ENCODE data around the gene GMPR2. TPM values are rescaled to one million over a fixed set of nuclear protein-coding genes. Genes with fewer than 3 reads are reported as not detected.

The GMPR2 gene
- total RNA-seq, 1 experiment from 2014 or later, result 76.9 TPM

GRCh38 chr14:24278424-24278823, 45.7 kb downstream of the GMPR2 start:
- TF ChIP-seq, protein P1, sequence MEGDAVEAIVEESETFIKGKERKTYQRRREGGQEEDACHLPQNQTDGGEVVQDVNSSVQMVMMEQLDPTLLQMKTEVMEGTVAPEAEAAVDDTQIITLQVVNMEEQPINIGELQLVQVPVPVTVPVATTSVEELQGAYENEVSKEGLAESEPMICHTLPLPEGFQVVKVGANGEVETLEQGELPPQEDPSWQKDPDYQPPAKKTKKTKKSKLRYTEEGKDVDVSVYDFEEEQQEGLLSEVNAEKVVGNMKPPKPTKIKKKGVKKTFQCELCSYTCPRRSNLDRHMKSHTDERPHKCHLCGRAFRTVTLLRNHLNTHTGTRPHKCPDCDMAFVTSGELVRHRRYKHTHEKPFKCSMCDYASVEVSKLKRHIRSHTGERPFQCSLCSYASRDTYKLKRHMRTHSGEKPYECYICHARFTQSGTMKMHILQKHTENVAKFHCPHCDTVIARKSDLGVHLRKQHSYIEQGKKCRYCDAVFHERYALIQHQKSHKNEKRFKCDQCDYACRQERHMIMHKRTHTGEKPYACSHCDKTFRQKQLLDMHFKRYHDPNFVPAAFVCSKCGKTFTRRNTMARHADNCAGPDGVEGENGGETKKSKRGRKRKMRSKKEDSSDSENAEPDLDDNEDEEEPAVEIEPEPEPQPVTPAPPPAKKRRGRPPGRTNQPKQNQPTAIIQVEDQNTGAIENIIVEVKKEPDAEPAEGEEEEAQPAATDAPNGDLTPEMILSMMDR (IDR thresholded peaks at IDR 0.05; ENCODE audit: insufficient read depth in 1 of 2, low read depth in 1 of 2, low read length in 1 of 2, severe bottlenecking in 1 of 2, unreplicated experiment in 1 of 2), result no peak
- H3K27me3 Mint-ChIP-seq (ENCODE audit: insufficient read depth, unreplicated experiment), result no peaks in the 10 kb centered on the region
- H3K9me3 Mint-ChIP-seq (ENCODE audit: unreplicated experiment), result no peaks in the 10 kb centered on the region
- H3K36me3 ChIP-seq (ENCODE audit: control insufficient read depth, insufficient read depth, low read length), result no peaks in the 10 kb centered on the region
- H3K27me3 ChIP-seq (replicated peaks; ENCODE audit: control insufficient read depth, insufficient read depth, low read length), result no peaks in the 10 kb centered on the region
- BruUV-seq (replicated peaks), result no TSS peak
- H3K36me3 Mint-ChIP-seq (ENCODE audit: insufficient read depth, unreplicated experiment), result no peaks in the 10 kb centered on the region
- no peak for DNase-seq
- POLR2A ChIA-PET, result no interaction called here
- intact Hi-C loops (cut with micrococcal nuclease; ENCODE audit: unreplicated experiment), result no loop called here
- H3K4me3 Mint-ChIP-seq (ENCODE audit: unreplicated experiment), result no peak overlapping the region
- no peak overlapping the region for H3K4me3 ChIP-seq (ENCODE audit: low read depth, low read length)
- H3K4me1 ChIP-seq, result no peaks in the 10 kb centered on the region; the same call in 1 of the 2 replicates
- H3K9me3 ChIP-seq, result no peaks in the 10 kb centered on the region
- CTCF ChIA-PET, result no interaction called here
- no peak overlapping the region for H3K27ac Mint-ChIP-seq (ENCODE audit: unreplicated experiment)
- no peaks in the 10 kb centered on the region for H3K4me1 Mint-ChIP-seq (ENCODE audit: low read depth, unreplicated experiment)

- Histone ChIP-seq H3K4me3 (ENCODE audit: low read depth, low read length) (no peak overlapping the region), H3K4me1 (no peaks in the 10 kb centered on the region), H3K9me3 (no peaks in the 10 kb centered on the region), H3K27me3 (replicated peaks; ENCODE audit: control insufficient read depth, insufficient read depth, low read length) (no peaks in the 10 kb centered on the region), H3K36me3 (ENCODE audit: control insufficient read depth, insufficient read depth, low read length) (no peaks in the 10 kb centered on the region)
- Mint-ChIP-seq H3K27ac (ENCODE audit: unreplicated experiment) (no peak overlapping the region), H3K36me3 (ENCODE audit: insufficient read depth, unreplicated experiment) (no peaks in the 10 kb centered on the region), H3K4me3 (ENCODE audit: unreplicated experiment) (no peak overlapping the region), H3K9me3 (ENCODE audit: unreplicated experiment) (no peaks in the 10 kb centered on the region), H3K4me1 (ENCODE audit: low read depth, unreplicated experiment) (no peaks in the 10 kb centered on the region), H3K27me3 (ENCODE audit: insufficient read depth, unreplicated experiment) (no peaks in the 10 kb centered on the region)
- TF ChIP-seq, protein P1 (IDR thresholded peaks at IDR 0.05; ENCODE audit: insufficient read depth in 1 of 2, low read depth in 1 of 2, low read length in 1 of 2, severe bottlenecking in 1 of 2, unreplicated experiment in 1 of 2), result no peak
- POLR2A ChIA-PET, result no interaction called here
- no TSS peak for BruUV-seq (replicated peaks)
- CTCF ChIA-PET, result interaction anchor here (0.6 to 1.6 kb wide), 5 partner anchors 8 to 51 kb away, joined by 3 to 5 read pairs (median 3); partner anchors contain the start of gene RABGGTA
- intact Hi-C loops (cut with micrococcal nuclease; ENCODE audit: unreplicated experiment), result no loop called here
- no peak for DNase-seq
Observed at GRCh38 chr14:24279301-24280186, 46.8 kb downstream of the GMPR2 start.

GRCh38 chr14:24280797-24281460, 48.2 kb downstream of the GMPR2 start:
- intact Hi-C loops (cut with micrococcal nuclease; ENCODE audit: unreplicated experiment), result no loop called here
- H3K36me3 Mint-ChIP-seq (ENCODE audit: insufficient read depth, unreplicated experiment), result no peaks in the 10 kb centered on the region
- H3K4me3 Mint-ChIP-seq (ENCODE audit: unreplicated experiment), result no peak overlapping the region
- ChIA-PET CTCF (interaction anchor here (1.6 kb wide), 1 partner anchor 10 kb away, joined by 5 read pairs; the partner anchor contains the start of gene RABGGTA), POLR2A (no interaction called here)
- no peaks in the 10 kb centered on the region for H3K27me3 ChIP-seq (replicated peaks; ENCODE audit: control insufficient read depth, insufficient read depth, low read length)
- no peaks in the 10 kb centered on the region for H3K4me1 ChIP-seq
- BruUV-seq (replicated peaks), result no TSS peak
- H3K4me1 Mint-ChIP-seq (ENCODE audit: low read depth, unreplicated experiment), result no peaks in the 10 kb centered on the region
- H3K9me3 ChIP-seq, result no peaks in the 10 kb centered on the region
- no peak overlapping the region for H3K27ac Mint-ChIP-seq (ENCODE audit: unreplicated experiment)
- no peak overlapping the region for H3K4me3 ChIP-seq (ENCODE audit: low read depth, low read length)
- H3K27me3 Mint-ChIP-seq (ENCODE audit: insufficient read depth, unreplicated experiment), result no peaks in the 10 kb centered on the region
- H3K36me3 ChIP-seq (ENCODE audit: control insufficient read depth, insufficient read depth, low read length), result no peaks in the 10 kb centered on the region
- no peaks in the 10 kb centered on the region for H3K9me3 Mint-ChIP-seq (ENCODE audit: unreplicated experiment)
- TF ChIP-seq, protein P1 (IDR thresholded peaks at IDR 0.05; ENCODE audit: insufficient read depth in 1 of 2, low read depth in 1 of 2, low read length in 1 of 2, severe bottlenecking in 1 of 2, unreplicated experiment in 1 of 2), result no peak
- DNase-seq, result no peak

Measured in Caco-2 (cell line).